SK-N-SH treated with all-trans-retinoic acid at 6 μM for 48 hours (cell line): ENCODE data around the gene UNC45A.

ENCODE experiments used
- ATAC-seq: fragments of 200-7000 bp; cut with Tn5 transposase; 3 replicates; pipeline ENCODE4 v1.9.1; 2020; ENCODE audit warnings: mild to moderate bottlenecking, moderate library complexity
- ARNTL ChIP-seq: fragments of 450-650 bp; formaldehyde crosslinking; IDR thresholded peaks from 2 replicates; pipeline ENCODE4 v1.5.0; 2020; ENCODE audit warnings: low read depth, mild to moderate bottlenecking, moderate library complexity, borderline replicate concordance
- BACH2 ChIP-seq: fragments of 250-450 bp; sonication (Bioruptor Pico); IDR thresholded peaks from 2 replicates; pipeline ENCODE4 v1.9.0; 2021; ENCODE audit warnings: mild to moderate bottlenecking, borderline replicate concordance
- CSDC2 ChIP-seq: fragments of 250-450 bp; sonication (Bioruptor Pico); IDR thresholded peaks from 2 replicates; pipeline ENCODE4 v1.5.0; 2020; ENCODE audit warnings: mild to moderate bottlenecking, moderate library complexity
- ESRRG ChIP-seq: fragments of 250-450 bp; sonication (Bioruptor Pico); IDR thresholded peaks from 2 replicates; pipeline ENCODE4 v1.6.1; 2021; ENCODE audit warnings: mild to moderate bottlenecking
- GLIS3 ChIP-seq: fragments of 250-450 bp; sonication (Bioruptor Pico); IDR thresholded peaks from 2 replicates; pipeline ENCODE4 v1.5.0; 2020; ENCODE audit warnings: mild to moderate bottlenecking, moderate library complexity
- ISL1 ChIP-seq: fragments of 250-450 bp; sonication (Bioruptor Pico); IDR thresholded peaks from 2 replicates; pipeline ENCODE4 v2.1.2; 2022; ENCODE audit warnings: mild to moderate bottlenecking, moderate library complexity
- OSR1 ChIP-seq: fragments of 250-450 bp; sonication (Bioruptor Pico); IDR thresholded peaks from 2 replicates; pipeline ENCODE4 v1.8.0; 2022; ENCODE audit warnings: moderate library complexity, mild to moderate bottlenecking, inconsistent platforms
- PPARA ChIP-seq: fragments of 250-450 bp; sonication (Bioruptor Pico); IDR thresholded peaks from 2 replicates; pipeline ENCODE4 v1.5.0; 2020; ENCODE audit warnings: mild to moderate bottlenecking, borderline replicate concordance
- TOX ChIP-seq: fragments of 250-450 bp; sonication (Bioruptor Pico); IDR thresholded peaks from 2 replicates; pipeline ENCODE4 v1.8.0; 2021; ENCODE audit warnings: mild to moderate bottlenecking, moderate library complexity, borderline replicate concordance
- ZC3H10 ChIP-seq: fragments of 250-450 bp; sonication (Bioruptor Pico); IDR thresholded peaks from 2 replicates; pipeline ENCODE4 v1.5.1; 2021; ENCODE audit warnings: mild to moderate bottlenecking, moderate library complexity
- ZFP30 ChIP-seq: fragments of 450-650 bp; formaldehyde crosslinking; IDR thresholded peaks from 2 replicates; pipeline ENCODE4 v1.5.0; 2022; ENCODE audit warnings: mild to moderate bottlenecking, moderate library complexity
- ZNF565 ChIP-seq: fragments of 450-650 bp; formaldehyde crosslinking; conservative IDR thresholded peaks from 2 replicates; pipeline ENCODE4 v1.5.0; 2020; ENCODE audit warnings: low read depth, mild to moderate bottlenecking, moderate library complexity
- ZNF70 ChIP-seq: fragments of 450-650 bp; formaldehyde crosslinking; IDR thresholded peaks from 2 replicates; pipeline ENCODE4 v1.5.0; 2020; ENCODE audit warnings: mild to moderate bottlenecking, moderate library complexity
- ZNF8 ChIP-seq: fragments of 450-650 bp; formaldehyde crosslinking; IDR thresholded peaks from 2 replicates; pipeline ENCODE4 v1.5.0; 2020; ENCODE audit warnings: mild to moderate bottlenecking, moderate library complexity
- TF ChIP-seq, protein P1 (sequence below): fragments of 250-450 bp; sonication (Bioruptor Pico); IDR thresholded peaks from 2 replicates; pipeline ENCODE4 v1.5.0; 2020; ENCODE audit warnings: mild to moderate bottlenecking, moderate library complexity
- TF ChIP-seq, protein P2 (sequence below): fragments of 250-450 bp; sonication (Bioruptor Pico); IDR thresholded peaks from 2 replicates; pipeline ENCODE4 v1.8.0; 2020; ENCODE audit warnings: mild to moderate bottlenecking, moderate library complexity, borderline replicate concordance
- TF ChIP-seq, protein P3 (sequence below): fragments of 250-450 bp; sonication (Bioruptor Pico); IDR thresholded peaks from 2 replicates; pipeline ENCODE4 v1.5.1; 2021; ENCODE audit warnings: mild to moderate bottlenecking, moderate library complexity
- TF ChIP-seq, protein P4 (sequence below): fragments of 250-450 bp; sonication (Bioruptor Pico); IDR thresholded peaks from 2 replicates; pipeline ENCODE4 v1.8.0; 2021; ENCODE audit warnings: low read depth, mild to moderate bottlenecking, moderate library complexity, borderline replicate concordance

The UNC45A gene

DNA sequence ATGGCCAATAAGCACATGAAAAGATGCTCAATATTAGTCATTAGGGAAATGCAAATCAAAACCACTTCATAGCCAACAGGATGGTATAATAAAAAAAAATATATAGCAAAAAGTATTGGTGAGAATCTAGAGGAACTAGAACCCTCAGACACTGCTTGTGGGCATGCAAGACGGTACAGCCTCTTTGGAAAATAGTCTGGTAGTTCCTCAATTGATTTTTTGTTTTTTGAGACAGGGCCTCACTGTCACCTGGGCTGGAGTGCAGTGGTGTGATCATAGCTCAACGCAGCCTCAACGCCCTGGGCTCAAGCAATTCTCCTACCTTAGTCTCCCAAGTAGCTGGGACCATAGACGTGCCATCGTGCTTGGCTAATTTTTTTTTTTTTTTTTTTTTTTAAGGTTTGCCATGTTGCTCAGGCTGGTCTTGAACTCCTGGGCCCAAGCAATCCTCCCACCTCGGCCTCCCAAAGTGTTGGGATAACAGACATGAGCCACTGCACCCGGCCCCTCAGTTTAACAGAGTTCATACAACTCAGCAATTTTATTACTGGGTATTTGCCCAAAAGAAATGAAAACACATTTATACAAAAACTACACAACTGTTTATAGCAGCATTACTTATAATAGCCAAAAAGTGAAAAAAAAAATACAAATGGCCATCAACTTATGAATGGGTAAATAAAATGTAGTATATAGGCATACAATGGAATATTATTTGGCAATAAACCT is 54.1 kb downstream of the UNC45A start:
- ATAC-seq = no peak; the same call in 2 of the 3 replicates

DNA sequence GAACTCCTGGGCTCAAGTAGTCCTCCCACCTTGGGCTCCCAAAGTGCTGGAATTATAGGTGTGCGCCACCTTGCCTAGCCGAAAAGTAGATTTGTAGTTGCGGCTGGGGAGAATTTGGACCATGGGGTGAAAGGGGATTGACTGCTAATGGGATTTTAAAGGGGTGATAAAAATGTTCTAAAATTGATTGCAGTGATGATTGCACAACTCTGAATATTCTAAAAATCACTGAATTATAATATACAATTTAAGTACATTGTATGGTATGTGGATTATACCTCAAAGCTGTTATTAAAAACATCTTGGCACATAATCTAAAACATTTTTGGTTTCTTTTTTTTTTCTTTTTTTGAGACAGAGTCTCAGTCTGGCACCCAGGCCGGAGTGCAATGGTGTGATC is 55.4 kb downstream of the UNC45A start:
- no peak for ATAC-seq
- TF ChIP-seq, protein P1, sequence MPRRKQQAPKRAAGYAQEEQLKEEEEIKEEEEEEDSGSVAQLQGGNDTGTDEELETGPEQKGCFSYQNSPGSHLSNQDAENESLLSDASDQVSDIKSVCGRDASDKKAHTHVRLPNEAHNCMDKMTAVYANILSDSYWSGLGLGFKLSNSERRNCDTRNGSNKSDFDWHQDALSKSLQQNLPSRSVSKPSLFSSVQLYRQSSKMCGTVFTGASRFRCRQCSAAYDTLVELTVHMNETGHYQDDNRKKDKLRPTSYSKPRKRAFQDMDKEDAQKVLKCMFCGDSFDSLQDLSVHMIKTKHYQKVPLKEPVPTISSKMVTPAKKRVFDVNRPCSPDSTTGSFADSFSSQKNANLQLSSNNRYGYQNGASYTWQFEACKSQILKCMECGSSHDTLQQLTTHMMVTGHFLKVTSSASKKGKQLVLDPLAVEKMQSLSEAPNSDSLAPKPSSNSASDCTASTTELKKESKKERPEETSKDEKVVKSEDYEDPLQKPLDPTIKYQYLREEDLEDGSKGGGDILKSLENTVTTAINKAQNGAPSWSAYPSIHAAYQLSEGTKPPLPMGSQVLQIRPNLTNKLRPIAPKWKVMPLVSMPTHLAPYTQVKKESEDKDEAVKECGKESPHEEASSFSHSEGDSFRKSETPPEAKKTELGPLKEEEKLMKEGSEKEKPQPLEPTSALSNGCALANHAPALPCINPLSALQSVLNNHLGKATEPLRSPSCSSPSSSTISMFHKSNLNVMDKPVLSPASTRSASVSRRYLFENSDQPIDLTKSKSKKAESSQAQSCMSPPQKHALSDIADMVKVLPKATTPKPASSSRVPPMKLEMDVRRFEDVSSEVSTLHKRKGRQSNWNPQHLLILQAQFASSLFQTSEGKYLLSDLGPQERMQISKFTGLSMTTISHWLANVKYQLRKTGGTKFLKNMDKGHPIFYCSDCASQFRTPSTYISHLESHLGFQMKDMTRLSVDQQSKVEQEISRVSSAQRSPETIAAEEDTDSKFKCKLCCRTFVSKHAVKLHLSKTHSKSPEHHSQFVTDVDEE (CRISPR knock-in tag) = no peak

More for the DNA sequence above, 54.1 kb downstream of the UNC45A start:
- TF ChIP-seq ARNTL (CRISPR knock-in tag) (no peak), PPARA (no peak), ISL1 (CRISPR knock-in tag) (no peak), ZNF565 (no peak), ZNF8 (CRISPR knock-in tag) (no peak), TOX (no peak), ZFP30 (CRISPR knock-in tag) (no peak), GLIS3 (CRISPR knock-in tag) (no peak), ESRRG (no peak), BACH2 (CRISPR knock-in tag) (no peak)
- TF ChIP-seq, protein P2, sequence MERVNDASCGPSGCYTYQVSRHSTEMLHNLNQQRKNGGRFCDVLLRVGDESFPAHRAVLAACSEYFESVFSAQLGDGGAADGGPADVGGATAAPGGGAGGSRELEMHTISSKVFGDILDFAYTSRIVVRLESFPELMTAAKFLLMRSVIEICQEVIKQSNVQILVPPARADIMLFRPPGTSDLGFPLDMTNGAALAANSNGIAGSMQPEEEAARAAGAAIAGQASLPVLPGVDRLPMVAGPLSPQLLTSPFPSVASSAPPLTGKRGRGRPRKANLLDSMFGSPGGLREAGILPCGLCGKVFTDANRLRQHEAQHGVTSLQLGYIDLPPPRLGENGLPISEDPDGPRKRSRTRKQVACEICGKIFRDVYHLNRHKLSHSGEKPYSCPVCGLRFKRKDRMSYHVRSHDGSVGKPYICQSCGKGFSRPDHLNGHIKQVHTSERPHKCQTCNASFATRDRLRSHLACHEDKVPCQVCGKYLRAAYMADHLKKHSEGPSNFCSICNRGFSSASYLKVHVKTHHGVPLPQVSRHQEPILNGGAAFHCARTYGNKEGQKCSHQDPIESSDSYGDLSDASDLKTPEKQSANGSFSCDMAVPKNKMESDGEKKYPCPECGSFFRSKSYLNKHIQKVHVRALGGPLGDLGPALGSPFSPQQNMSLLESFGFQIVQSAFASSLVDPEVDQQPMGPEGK = no peak
- TF ChIP-seq, protein P3, sequence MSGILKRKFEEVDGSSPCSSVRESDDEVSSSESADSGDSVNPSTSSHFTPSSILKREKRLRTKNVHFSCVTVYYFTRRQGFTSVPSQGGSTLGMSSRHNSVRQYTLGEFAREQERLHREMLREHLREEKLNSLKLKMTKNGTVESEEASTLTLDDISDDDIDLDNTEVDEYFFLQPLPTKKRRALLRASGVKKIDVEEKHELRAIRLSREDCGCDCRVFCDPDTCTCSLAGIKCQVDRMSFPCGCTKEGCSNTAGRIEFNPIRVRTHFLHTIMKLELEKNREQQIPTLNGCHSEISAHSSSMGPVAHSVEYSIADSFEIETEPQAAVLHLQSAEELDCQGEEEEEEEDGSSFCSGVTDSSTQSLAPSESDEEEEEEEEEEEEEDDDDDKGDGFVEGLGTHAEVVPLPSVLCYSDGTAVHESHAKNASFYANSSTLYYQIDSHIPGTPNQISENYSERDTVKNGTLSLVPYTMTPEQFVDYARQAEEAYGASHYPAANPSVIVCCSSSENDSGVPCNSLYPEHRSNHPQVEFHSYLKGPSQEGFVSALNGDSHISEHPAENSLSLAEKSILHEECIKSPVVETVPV (CRISPR knock-in tag) = no peak
- TF ChIP-seq, all 23 proteins: peak for 0

DNA sequence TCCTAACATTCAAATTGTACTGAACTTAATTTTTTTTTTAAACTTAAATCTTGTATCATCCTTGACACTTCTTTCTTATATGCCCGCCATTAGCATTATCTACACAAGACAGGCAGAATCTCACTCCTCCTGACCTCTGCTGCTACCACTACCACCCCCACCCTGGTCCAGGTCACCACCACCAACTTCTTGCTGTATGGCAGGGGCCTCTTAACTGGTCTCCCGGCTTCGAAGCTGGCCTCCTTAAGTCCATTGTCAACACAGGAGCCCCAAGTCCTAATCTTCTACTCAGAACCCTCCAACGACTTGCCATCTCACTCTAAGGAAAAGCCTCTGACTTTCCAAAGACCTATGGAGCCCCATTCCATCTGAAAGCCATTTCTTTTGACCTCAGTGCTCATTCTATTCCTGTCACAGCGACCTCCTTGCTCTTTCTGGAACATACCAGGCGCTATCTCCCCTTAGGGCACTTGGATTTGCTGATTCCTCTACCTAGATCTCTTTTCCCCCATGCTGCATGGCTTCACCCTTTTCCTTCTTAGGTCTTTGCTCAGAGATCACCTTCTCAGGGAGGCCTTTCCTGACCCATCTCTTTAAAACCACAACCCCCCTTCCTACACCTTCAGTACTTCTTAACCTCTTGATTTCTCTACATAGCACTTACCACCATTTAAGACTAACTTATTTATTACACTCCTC is 56.7 kb downstream of the UNC45A start:
- ATAC-seq = no peak

More for the DNA sequence above, 56.7 kb downstream of the UNC45A start:
- no peak for TF ChIP-seq ZNF565
- TF ChIP-seq OSR1 (CRISPR knock-in tag) = no peak
- no peak for TF ChIP-seq ISL1 (CRISPR knock-in tag)
- no peak for TF ChIP-seq BACH2 (CRISPR knock-in tag)
- TF ChIP-seq ZNF70 (CRISPR knock-in tag) = no peak
- TF ChIP-seq ZC3H10 (CRISPR knock-in tag) = no peak
- TF ChIP-seq CSDC2 (CRISPR knock-in tag) = no peak
- TF ChIP-seq, protein P1 (CRISPR knock-in tag) = no peak
- TF ChIP-seq, protein P3 (CRISPR knock-in tag) = no peak
- TF ChIP-seq, protein P2 = no peak
- TF ChIP-seq, protein P4, sequence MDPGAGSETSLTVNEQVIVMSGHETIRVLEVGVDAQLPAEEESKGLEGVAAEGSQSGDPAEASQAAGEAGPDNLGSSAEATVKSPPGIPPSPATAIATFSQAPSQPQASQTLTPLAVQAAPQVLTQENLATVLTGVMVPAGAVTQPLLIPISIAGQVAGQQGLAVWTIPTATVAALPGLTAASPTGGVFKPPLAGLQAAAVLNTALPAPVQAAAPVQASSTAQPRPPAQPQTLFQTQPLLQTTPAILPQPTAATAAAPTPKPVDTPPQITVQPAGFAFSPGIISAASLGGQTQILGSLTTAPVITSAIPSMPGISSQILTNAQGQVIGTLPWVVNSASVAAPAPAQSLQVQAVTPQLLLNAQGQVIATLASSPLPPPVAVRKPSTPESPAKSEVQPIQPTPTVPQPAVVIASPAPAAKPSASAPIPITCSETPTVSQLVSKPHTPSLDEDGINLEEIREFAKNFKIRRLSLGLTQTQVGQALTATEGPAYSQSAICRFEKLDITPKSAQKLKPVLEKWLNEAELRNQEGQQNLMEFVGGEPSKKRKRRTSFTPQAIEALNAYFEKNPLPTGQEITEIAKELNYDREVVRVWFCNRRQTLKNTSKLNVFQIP (CRISPR knock-in tag) = no peak
